Measurements from ENCODE around the gene PLA2G7. TPM values are rescaled to one million over a fixed set of nuclear protein-coding genes. Genes with fewer than 3 reads are reported as not detected.

Gene PLA2G7
- total RNA-seq, 1 donor = not detected

DNA sequence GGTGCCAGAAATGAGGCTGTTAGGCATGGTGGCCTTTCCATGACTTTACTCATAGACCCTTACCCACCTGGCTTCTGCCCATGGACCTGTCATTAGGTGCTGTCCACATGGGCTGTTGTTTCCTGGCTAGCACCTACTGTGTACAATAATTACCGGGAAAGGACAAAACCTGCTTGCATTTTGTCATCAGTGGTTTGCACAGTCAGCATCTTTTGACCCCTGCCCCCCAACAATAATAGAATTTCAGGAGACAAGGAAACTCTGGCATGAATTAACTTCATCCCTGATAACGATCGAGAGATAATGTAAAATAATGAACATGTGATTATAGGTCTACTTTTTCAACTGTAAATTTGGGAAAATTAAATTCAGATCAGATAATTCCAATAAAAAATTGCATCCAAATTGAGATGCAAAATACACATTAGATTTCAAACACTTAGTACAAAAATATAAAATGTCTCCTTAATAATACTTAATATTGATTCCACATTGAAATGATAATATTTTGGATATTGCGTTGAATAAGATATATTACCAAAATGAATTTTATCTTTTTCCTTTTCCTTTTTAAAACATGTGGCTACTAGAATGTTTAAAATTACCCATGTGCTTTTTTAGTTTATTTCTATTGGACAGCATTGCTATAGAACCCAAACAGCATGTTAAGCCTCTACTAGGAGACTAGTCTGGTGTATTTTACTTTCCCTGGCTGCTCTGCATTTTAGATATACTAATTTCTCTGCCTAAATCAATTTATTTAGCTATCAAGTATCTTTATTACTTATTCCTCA, 24.0 kb upstream of the PLA2G7 start:
- DNase-seq (ENCODE audit: low read depth) = no peak
- H3K4me3 ChIP-seq (ENCODE audit: low read depth, low read length) = no peak overlapping the region
- TF ChIP-seq, protein P1, sequence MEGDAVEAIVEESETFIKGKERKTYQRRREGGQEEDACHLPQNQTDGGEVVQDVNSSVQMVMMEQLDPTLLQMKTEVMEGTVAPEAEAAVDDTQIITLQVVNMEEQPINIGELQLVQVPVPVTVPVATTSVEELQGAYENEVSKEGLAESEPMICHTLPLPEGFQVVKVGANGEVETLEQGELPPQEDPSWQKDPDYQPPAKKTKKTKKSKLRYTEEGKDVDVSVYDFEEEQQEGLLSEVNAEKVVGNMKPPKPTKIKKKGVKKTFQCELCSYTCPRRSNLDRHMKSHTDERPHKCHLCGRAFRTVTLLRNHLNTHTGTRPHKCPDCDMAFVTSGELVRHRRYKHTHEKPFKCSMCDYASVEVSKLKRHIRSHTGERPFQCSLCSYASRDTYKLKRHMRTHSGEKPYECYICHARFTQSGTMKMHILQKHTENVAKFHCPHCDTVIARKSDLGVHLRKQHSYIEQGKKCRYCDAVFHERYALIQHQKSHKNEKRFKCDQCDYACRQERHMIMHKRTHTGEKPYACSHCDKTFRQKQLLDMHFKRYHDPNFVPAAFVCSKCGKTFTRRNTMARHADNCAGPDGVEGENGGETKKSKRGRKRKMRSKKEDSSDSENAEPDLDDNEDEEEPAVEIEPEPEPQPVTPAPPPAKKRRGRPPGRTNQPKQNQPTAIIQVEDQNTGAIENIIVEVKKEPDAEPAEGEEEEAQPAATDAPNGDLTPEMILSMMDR (IDR thresholded peaks at IDR 0.05; ENCODE audit: insufficient read depth, low read depth, low read length) = no peak

DNA sequence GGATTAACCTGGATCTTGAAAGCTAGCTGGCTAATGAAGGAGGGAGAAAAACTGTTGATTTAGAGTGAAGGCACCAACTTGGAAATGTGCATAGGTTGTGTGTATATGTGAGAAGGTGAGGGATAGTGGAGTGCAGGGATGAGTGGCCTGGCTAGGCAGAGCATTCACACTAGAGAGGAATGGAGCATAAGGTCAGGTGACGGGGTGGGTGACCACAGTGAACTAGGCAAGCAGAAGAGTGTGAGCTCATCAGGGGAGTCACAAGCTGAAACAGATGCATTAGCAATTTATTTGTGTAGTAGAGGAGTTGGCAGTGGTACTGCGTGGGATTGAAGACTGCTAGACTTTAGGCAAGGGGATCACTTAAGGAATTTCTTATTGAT, 22.0 kb upstream of the PLA2G7 start:
- DNase-seq (ENCODE audit: low read depth) = peak; percentile 2
- TF ChIP-seq, protein P1 (IDR thresholded peaks at IDR 0.05; ENCODE audit: insufficient read depth, low read depth, low read length) = no peak
- H3K4me3 ChIP-seq (ENCODE audit: low read depth, low read length) = no peak overlapping the region

DNA sequence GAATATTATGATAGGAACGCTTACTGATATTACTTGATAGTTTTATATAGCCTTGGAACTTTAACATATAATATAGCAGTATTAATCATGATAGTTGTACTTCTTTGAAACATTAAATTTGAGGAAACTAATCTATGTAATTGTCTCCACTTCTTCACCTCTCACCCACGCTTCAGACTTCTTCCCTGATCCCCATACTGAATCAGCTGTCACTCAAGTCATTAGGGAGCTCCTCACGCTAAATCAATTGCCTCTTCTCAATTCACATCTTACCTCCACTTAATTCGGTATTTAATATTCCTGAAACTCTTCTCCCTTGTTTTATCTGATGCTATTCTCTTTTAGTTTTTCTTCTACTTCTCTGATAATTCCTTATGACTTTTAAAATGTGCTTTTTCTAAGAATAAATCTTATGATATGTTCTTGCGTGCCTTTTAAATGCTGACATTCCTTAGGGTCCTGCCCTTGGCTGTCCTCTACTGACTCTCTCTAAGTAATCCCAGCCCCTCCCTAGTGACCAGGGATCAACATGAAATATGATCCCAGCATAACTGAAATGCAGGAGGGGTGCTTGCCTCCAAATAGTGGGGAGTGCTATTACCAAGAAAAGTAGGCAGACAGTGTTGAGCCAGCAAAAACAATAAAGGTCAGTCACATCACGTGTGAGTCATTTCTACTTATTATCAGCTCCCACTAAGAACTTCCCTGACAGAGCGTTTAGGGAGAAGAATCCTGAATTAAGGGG, 21.5 kb upstream of the PLA2G7 start:
- peak; percentile 8 for DNase-seq (ENCODE audit: low read depth)
- no peak overlapping the region for H3K4me3 ChIP-seq (ENCODE audit: low read depth, low read length)
- TF ChIP-seq, protein P1 (IDR thresholded peaks at IDR 0.05; ENCODE audit: insufficient read depth, low read depth, low read length) = no peak

DNA sequence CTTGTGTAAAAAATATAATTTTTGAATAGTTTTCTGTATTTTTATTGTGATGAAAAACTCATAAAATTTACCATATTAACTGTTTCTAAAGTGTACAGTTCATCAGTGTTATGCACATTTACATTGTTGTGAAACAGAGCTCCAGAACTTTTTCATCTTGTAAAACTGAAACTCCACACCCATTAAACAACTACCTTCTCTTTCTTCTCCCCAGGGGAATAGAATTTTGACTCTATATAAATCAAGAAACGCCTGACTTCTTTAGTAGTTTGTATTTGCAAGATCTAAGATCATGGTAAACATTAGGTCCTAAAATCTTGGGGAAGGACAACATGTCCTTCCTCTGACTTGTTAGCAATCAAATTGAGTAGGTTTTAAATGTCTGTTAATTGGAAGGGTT, 20.7 kb upstream of the PLA2G7 start:
- H3K4me3 ChIP-seq (ENCODE audit: low read depth, low read length) = no peak overlapping the region
- TF ChIP-seq, protein P1 (IDR thresholded peaks at IDR 0.05; ENCODE audit: insufficient read depth, low read depth, low read length) = no peak
- DNase-seq (ENCODE audit: low read depth) = no peak

DNA sequence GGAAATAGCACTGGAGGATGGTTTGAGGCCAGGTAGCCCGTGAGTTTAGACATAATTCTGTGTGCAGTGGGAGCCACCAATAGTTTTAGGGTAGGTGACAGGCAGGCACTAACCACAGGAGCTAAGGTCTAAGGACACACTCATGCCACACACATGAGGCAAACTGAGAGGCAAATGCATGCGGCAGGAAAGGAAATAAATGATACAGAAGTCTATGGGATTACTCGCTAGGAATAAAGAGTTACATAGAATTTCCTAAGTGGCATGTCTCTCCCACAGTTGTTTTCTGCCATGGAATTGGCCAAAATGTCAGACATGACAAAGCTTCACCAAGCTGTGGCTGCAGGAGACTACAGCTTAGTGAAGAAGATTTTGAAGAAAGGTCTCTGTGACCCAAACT, 16.5 kb upstream of the PLA2G7 start:
- no peak for DNase-seq (ENCODE audit: low read depth)
- no peak overlapping the region for H3K4me3 ChIP-seq (ENCODE audit: low read depth, low read length)
- TF ChIP-seq, protein P1 (IDR thresholded peaks at IDR 0.05; ENCODE audit: insufficient read depth, low read depth, low read length) = no peak

DNA sequence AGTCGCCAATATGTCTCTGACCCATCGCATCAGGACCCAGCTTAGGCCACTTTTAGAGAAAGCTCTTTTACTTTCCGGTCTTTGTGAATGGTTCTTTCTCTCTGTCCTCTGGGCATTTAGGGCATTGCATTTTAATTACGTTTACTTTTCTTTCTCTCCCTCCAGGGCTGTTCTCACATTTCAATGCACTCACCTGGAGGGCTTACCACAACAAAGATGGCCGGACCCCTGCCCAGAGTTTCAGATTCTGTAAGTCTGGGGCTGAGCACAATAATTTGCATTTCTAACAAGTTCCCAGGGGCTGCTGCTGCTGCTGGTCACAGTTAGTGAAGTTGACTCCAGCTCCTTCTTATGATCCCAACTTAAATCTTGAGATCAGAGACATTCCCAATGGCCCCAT, 14.6 kb upstream of the PLA2G7 start:
- TF ChIP-seq, protein P1 (IDR thresholded peaks at IDR 0.05; ENCODE audit: insufficient read depth, low read depth, low read length) = no peak
- H3K4me3 ChIP-seq (ENCODE audit: low read depth, low read length) = no peak overlapping the region
- no peak for DNase-seq (ENCODE audit: low read depth)
